ENCODE data around the gene PIGO. TPM values are rescaled to one million over a fixed set of nuclear protein-coding genes. Genes with fewer than 3 reads are reported as not detected.

PIGO gene
- total RNA-seq, 1 experiment from 2014 or later, result 23.4 TPM

GRCh38 chr9:35106343-35106730, 9.9 kb upstream of the PIGO start:
- H3K9me3 Mint-ChIP-seq, result no peaks in the 10 kb centered on the region; a peak in 1 of 5 replicates
- TF ChIP-seq CTCF (conservative IDR thresholded peaks at IDR 0.05), result no peak

More at GRCh38 chr9:35106343-35106730, 9.9 kb upstream of the PIGO start:
- Histone ChIP-seq H2BK12ac (ENCODE audit: insufficient read length, low read depth, low read length) (no peak overlapping the region), H2BK20ac (ENCODE audit: low read depth, low read length, poor library complexity, severe bottlenecking) (no peak overlapping the region), H3K79me1 (ENCODE audit: insufficient read depth, low read depth, low read length, poor library complexity, severe bottlenecking) (peaks cover 9% of the 10 kb centered on the region), H2BK15ac (ENCODE audit: low read depth, low read length) (no peak overlapping the region), H3K4me1 (ENCODE audit: insufficient read depth, low read length) (no peaks in the 10 kb centered on the region), H3K4ac (ENCODE audit: low read depth, low read length) (no peak overlapping the region), H2AFZ (ENCODE audit: low read length) (no peak overlapping the region), H3K27me3 (ENCODE audit: insufficient read depth, low read length) (no peaks in the 10 kb centered on the region), H3K4me2 (ENCODE audit: insufficient read depth, insufficient read length, low read length) (no peak overlapping the region), H3K23me2 (ENCODE audit: insufficient read length, low read depth, low read length, poor library complexity, severe bottlenecking) (peaks cover 14% of the 10 kb centered on the region), H4K8ac (replicated peaks; ENCODE audit: insufficient read length, low read depth, low read length) (no peak overlapping the region), H3K14ac (ENCODE audit: insufficient read depth, low read length) (no peak overlapping the region), H3K79me2 (ENCODE audit: insufficient read depth, low read length) (peaks cover 5% of the 10 kb centered on the region; the same call in 1 of the 2 replicates), H3K23ac (ENCODE audit: insufficient read length, low read depth, low read length) (no peak overlapping the region), H3K27ac (ENCODE audit: insufficient read length, low read depth, low read length) (no peak overlapping the region), H4K91ac (ENCODE audit: insufficient read length, low read depth, low read length) (no peak overlapping the region), H2BK5ac (ENCODE audit: insufficient read length, low read length) (no peak overlapping the region), H4K20me1 (ENCODE audit: control insufficient read depth, insufficient read depth, insufficient read length) (no peaks in the 10 kb centered on the region), H4K5ac (ENCODE audit: insufficient read length, low read depth, low read length) (no peak overlapping the region), H3K9ac (ENCODE audit: extremely low read depth, insufficient read length, low read length) (no peak overlapping the region), H3T11ph (ENCODE audit: low read length) (no peak overlapping the region), H3K56ac (ENCODE audit: insufficient read length, low read depth, low read length) (no peak overlapping the region), H3K18ac (ENCODE audit: insufficient read length, low read depth, low read length) (no peak overlapping the region), H3K9me3 (ENCODE audit: control insufficient read depth, low read depth, low read length) (no peaks in the 10 kb centered on the region), H2AK5ac (ENCODE audit: insufficient read length, low read length) (no peak overlapping the region), H2BK120ac (ENCODE audit: low read depth, low read length, poor library complexity, severe bottlenecking) (no peak overlapping the region)
- no peak for DNase-seq
- Mint-ChIP-seq H3K27ac (no peak overlapping the region), H3K36me3 (ENCODE audit: insufficient read depth in 1 of 3, low read depth in 3 of 3) (peaks cover 4 to 27% (median 22%) of the 10 kb centered on the region in 3 experiments), H3K27me3 (ENCODE audit: low read depth) (no peaks in the 10 kb centered on the region), H3K4me3 (no peak overlapping the region; a peak in 1 of 5 replicates), H3K4me1 (peaks cover 24 to 26% of the 10 kb centered on the region in 2 experiments)
- WGBS (ENCODE audit: extremely low coverage, insufficient read length, low lambda C conversion rate), result no CpG with 5 or more reads among the region's 7 CpGs

All from H9 (cell line).